ENCODE results near the gene RNF146. TPM values are rescaled to one million over a fixed set of nuclear protein-coding genes. Genes with fewer than 3 reads are reported as not detected.
A peak's percentile ranks its signal among the peaks of the same experiment; 100 is the strongest.

RNF146 gene
- total and polyA plus RNA-seq, 9 of the 15 experiments (the other 6 are each of a cell fraction or from before 2014, with no cell fraction given), result 8.4 to 30.5 (median 17.5) TPM

DNA sequence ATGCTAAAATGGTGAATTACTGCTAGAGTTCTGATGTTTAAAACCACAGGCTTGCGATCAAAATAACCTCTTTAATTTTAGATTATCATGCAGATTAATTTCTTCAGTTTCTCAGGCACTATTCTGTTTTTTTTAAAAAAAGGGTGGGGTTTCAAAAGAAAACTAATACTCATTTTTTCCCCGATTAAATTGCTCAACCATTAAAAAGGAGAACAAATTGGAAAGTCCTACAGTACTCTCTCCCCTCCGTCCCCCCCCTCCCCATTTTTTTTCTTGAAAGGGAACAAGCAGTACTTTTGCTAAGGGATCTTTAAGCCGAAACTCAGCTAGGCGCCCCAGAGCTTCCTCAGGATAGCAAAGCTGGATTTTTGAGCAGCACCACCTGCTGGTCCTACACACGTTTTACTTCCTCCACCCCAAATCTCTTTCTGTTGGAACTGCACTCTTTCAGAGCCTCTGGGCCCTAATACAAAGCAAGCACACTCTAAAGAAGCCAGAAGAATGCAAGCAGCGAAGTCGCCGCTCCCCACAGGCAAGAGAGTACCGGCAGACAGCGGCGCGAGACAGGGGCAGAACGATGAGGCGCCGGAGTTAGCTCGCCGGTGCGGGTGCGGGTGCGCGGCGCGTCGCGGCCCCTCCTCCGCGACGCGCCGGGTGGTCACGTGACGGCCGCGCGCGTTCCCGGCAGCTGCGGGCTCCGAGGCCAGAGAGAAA, at the start of gene RNF146 (continued):
- TF ChIP-seq POLR2H (tag; IDR thresholded peaks at IDR 0.05; ENCODE audit: low read depth) (peak; percentile 66; the same call in 1 of the 2 replicates), MBD2 (IDR thresholded peaks at IDR 0.05; ENCODE audit: borderline replicate concordance, low read depth) (no peak), CSDE1 (IDR thresholded peaks at IDR 0.05) (no peak), SMARCA5 (IDR thresholded peaks at IDR 0.05) (peak; percentile 60; the same call in 1 of the 2 replicates), BRD9 (IDR thresholded peaks at IDR 0.05; ENCODE audit: low read depth, partially characterized antibody) (peak; percentile 33), BDP1 (IDR thresholded peaks at IDR 0.05; ENCODE audit: insufficient read depth, insufficient read length) (no peak), KDM2B (CRISPR knock-in tag; IDR thresholded peaks at IDR 0.05) (no peak), ZFP36 (IDR thresholded peaks at IDR 0.05; ENCODE audit: low read depth, low read length, partially characterized antibody) (no peak), DNMT1 (IDR thresholded peaks at IDR 0.05) (no peak), CBFA2T2 (conservative IDR thresholded peaks at IDR 0.05) (peak; percentile 72), ZNF408 (CRISPR knock-in tag; IDR thresholded peaks at IDR 0.05; ENCODE audit: low read depth) (no peak)
- TF ChIP-seq, protein P1, sequence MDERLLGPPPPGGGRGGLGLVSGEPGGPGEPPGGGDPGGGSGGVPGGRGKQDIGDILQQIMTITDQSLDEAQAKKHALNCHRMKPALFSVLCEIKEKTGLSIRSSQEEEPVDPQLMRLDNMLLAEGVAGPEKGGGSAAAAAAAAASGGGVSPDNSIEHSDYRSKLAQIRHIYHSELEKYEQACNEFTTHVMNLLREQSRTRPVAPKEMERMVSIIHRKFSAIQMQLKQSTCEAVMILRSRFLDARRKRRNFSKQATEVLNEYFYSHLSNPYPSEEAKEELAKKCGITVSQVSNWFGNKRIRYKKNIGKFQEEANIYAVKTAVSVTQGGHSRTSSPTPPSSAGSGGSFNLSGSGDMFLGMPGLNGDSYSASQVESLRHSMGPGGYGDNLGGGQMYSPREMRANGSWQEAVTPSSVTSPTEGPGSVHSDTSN (CRISPR knock-in tag; IDR thresholded peaks at IDR 0.05; ENCODE audit: low read depth), result no peak
- TF ChIP-seq, protein P1 (tag; conservative IDR thresholded peaks at IDR 0.05; ENCODE audit: low read depth), result no peak
- TF ChIP-seq, protein P2, sequence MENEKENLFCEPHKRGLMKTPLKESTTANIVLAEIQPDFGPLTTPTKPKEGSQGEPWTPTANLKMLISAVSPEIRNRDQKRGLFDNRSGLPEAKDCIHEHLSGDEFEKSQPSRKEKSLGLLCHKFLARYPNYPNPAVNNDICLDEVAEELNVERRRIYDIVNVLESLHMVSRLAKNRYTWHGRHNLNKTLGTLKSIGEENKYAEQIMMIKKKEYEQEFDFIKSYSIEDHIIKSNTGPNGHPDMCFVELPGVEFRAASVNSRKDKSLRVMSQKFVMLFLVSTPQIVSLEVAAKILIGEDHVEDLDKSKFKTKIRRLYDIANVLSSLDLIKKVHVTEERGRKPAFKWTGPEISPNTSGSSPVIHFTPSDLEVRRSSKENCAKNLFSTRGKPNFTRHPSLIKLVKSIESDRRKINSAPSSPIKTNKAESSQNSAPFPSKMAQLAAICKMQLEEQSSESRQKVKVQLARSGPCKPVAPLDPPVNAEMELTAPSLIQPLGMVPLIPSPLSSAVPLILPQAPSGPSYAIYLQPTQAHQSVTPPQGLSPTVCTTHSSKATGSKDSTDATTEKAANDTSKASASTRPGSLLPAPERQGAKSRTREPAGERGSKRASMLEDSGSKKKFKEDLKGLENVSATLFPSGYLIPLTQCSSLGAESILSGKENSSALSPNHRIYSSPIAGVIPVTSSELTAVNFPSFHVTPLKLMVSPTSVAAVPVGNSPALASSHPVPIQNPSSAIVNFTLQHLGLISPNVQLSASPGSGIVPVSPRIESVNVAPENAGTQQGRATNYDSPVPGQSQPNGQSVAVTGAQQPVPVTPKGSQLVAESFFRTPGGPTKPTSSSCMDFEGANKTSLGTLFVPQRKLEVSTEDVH (IDR thresholded peaks at IDR 0.05; ENCODE audit: low read depth, partially characterized antibody), result no peak
- TF ChIP-seq, protein P3, sequence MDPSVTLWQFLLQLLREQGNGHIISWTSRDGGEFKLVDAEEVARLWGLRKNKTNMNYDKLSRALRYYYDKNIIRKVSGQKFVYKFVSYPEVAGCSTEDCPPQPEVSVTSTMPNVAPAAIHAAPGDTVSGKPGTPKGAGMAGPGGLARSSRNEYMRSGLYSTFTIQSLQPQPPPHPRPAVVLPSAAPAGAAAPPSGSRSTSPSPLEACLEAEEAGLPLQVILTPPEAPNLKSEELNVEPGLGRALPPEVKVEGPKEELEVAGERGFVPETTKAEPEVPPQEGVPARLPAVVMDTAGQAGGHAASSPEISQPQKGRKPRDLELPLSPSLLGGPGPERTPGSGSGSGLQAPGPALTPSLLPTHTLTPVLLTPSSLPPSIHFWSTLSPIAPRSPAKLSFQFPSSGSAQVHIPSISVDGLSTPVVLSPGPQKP (CRISPR knock-in tag; IDR thresholded peaks at IDR 0.05), result no peak
- TF ChIP-seq, protein P4, sequence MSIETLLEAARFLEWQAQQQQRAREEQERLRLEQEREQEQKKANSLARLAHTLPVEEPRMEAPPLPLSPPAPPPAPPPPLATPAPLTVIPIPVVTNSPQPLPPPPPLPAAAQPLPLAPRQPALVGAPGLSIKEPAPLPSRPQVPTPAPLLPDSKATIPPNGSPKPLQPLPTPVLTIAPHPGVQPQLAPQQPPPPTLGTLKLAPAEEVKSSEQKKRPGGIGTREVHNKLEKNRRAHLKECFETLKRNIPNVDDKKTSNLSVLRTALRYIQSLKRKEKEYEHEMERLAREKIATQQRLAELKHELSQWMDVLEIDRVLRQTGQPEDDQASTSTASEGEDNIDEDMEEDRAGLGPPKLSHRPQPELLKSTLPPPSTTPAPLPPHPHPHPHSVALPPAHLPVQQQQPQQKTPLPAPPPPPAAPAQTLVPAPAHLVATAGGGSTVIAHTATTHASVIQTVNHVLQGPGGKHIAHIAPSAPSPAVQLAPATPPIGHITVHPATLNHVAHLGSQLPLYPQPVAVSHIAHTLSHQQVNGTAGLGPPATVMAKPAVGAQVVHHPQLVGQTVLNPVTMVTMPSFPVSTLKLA (conservative IDR thresholded peaks at IDR 0.05), result peak; percentile 59 to 76; a peak in 3 of 4 replicates
- TF ChIP-seq, protein P5, sequence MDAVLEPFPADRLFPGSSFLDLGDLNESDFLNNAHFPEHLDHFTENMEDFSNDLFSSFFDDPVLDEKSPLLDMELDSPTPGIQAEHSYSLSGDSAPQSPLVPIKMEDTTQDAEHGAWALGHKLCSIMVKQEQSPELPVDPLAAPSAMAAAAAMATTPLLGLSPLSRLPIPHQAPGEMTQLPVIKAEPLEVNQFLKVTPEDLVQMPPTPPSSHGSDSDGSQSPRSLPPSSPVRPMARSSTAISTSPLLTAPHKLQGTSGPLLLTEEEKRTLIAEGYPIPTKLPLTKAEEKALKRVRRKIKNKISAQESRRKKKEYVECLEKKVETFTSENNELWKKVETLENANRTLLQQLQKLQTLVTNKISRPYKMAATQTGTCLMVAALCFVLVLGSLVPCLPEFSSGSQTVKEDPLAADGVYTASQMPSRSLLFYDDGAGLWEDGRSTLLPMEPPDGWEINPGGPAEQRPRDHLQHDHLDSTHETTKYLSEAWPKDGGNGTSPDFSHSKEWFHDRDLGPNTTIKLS (IDR thresholded peaks at IDR 0.05; ENCODE audit: borderline replicate concordance, low read depth), result 0 out of 2 replicates have a peak, but pooled peaks have one; percentile 27
